ENCODE data around the gene NDUFA11. TPM values are rescaled to one million over a fixed set of nuclear protein-coding genes. Genes with fewer than 3 reads are reported as not detected.
A peak's percentile ranks its signal among the peaks of the same experiment; 100 is the strongest.
"Not testable (repeated sequence)": the region's sequence is repeated elsewhere in the genome, so short reads cannot be mapped to it uniquely, and the experiment has no call there.

NDUFA11 gene
- total RNA-seq, 1 experiment from 2014 or later, result 243 TPM

GRCh38 chr19:5890099-5890498, 13.5 kb downstream of the NDUFA11 start:
- CTCF ChIA-PET, result interaction anchor here (2.1 kb wide), 1 partner anchor 86 kb away, joined by 8 read pairs; no protein-coding TSS in a partner anchor
- Mint-ChIP-seq H3K4me3 (ENCODE audit: unreplicated experiment) (no peak overlapping the region), H3K36me3 (ENCODE audit: insufficient read depth, unreplicated experiment) (peaks cover 14% of the 10 kb centered on the region), H3K9me3 (ENCODE audit: unreplicated experiment) (no peaks in the 10 kb centered on the region), H3K27ac (ENCODE audit: low read depth, unreplicated experiment) (no peak overlapping the region), H3K27me3 (ENCODE audit: insufficient read depth, unreplicated experiment) (no peaks in the 10 kb centered on the region), H3K4me1 (ENCODE audit: insufficient read depth, unreplicated experiment) (no peaks in the 10 kb centered on the region)
- intact Hi-C loops (cut with micrococcal nuclease), result no loop called here
- TF ChIP-seq CTCF (IDR thresholded peaks at IDR 0.05; ENCODE audit: unreplicated experiment), result no peak
- no peak for DNase-seq (ENCODE audit: unreplicated experiment)
- BruUV-seq (replicated peaks), result no TSS peak
- POLR2A ChIA-PET, result interaction anchor here (1.4 to 4.1 kb wide), 3 partner anchors 14 to 86 kb away, joined by 5 to 28 read pairs (median 5); partner anchors contain the start of genes NDUFA11 and VMAC

GRCh38 chr19:5889288-5889971, 14.2 kb downstream of the NDUFA11 start:
- Mint-ChIP-seq H3K4me3 (ENCODE audit: unreplicated experiment) (no peak overlapping the region), H3K27me3 (ENCODE audit: insufficient read depth, unreplicated experiment) (no peaks in the 10 kb centered on the region), H3K27ac (ENCODE audit: low read depth, unreplicated experiment) (no peak overlapping the region), H3K9me3 (ENCODE audit: unreplicated experiment) (no peaks in the 10 kb centered on the region), H3K4me1 (ENCODE audit: insufficient read depth, unreplicated experiment) (no peaks in the 10 kb centered on the region), H3K36me3 (ENCODE audit: insufficient read depth, unreplicated experiment) (peaks cover 14% of the 10 kb centered on the region)
- DNase-seq (ENCODE audit: unreplicated experiment), result no peak
- intact Hi-C loops (cut with micrococcal nuclease), result no loop called here
- POLR2A ChIA-PET, result interaction anchor here (1.4 kb wide), 1 partner anchor 85 kb away, joined by 5 read pairs; no protein-coding TSS in a partner anchor
- BruUV-seq (replicated peaks), result no TSS peak
- TF ChIP-seq CTCF (IDR thresholded peaks at IDR 0.05; ENCODE audit: unreplicated experiment), result no peak
- CTCF ChIA-PET, result no interaction called here

- H3K4me1 Mint-ChIP-seq (ENCODE audit: insufficient read depth, unreplicated experiment); H3K9me3 Mint-ChIP-seq (ENCODE audit: unreplicated experiment); H3K36me3 Mint-ChIP-seq (ENCODE audit: insufficient read depth, unreplicated experiment); CTCF ChIA-PET; DNase-seq (ENCODE audit: unreplicated experiment); H3K4me3 Mint-ChIP-seq (ENCODE audit: unreplicated experiment); intact Hi-C loops (cut with micrococcal nuclease); H3K27me3 Mint-ChIP-seq (ENCODE audit: insufficient read depth, unreplicated experiment); H3K27ac Mint-ChIP-seq (ENCODE audit: low read depth, unreplicated experiment); BruUV-seq (replicated peaks): not testable (repeated sequence)
- POLR2A ChIA-PET, result interaction anchor here (0.7 to 2.0 kb wide), 3 partner anchors 10 to 205 kb away, joined by 3 to 9 read pairs (median 3); partner anchors contain the start of gene NDUFA11
Measured at GRCh38 chr19:5884065-5884811, 19.4 kb downstream of the NDUFA11 start.

GRCh38 chr19:5883157-5883873, 20.3 kb downstream of the NDUFA11 start:
- H3K27me3 Mint-ChIP-seq (ENCODE audit: insufficient read depth, unreplicated experiment); H3K9me3 Mint-ChIP-seq (ENCODE audit: unreplicated experiment); H3K36me3 Mint-ChIP-seq (ENCODE audit: insufficient read depth, unreplicated experiment); H3K4me1 Mint-ChIP-seq (ENCODE audit: insufficient read depth, unreplicated experiment); BruUV-seq (replicated peaks); intact Hi-C loops (cut with micrococcal nuclease); H3K27ac Mint-ChIP-seq (ENCODE audit: low read depth, unreplicated experiment); H3K4me3 Mint-ChIP-seq (ENCODE audit: unreplicated experiment); CTCF ChIA-PET: not testable (repeated sequence)
- DNase-seq (ENCODE audit: unreplicated experiment), result peak; percentile 42
- POLR2A ChIA-PET, result interaction anchor here (0.6 to 2.0 kb wide), 3 partner anchors 20 to 1209 kb away, joined by 3 to 9 read pairs (median 3); partner anchors contain the start of genes NDUFA11 and VMAC
